Uterus (tissue), 4 donors: ENCODE results near the gene FHL1. TPM values are rescaled to one million over a fixed set of nuclear protein-coding genes. Genes with fewer than 3 reads are reported as not detected.

Experiments
- DNase-seq, 2 donors: peaks; one replicate each; pipeline ENCODE4 v3.0.0-alpha.2; 2019 to 2020
- H3K27ac ChIP-seq, 2 donors: fragments of 200-600 bp; sonication (generic); 1 replicate in 1 of 2; 2 replicates in 1 of 2; pipeline ENCODE4 v1.5.1; 2016 to 2018
- H3K27me3 ChIP-seq, 2 donors: fragments of 200-600 bp; sonication (generic); one replicate each; pipeline ENCODE4 v1.5.1; 2018 to 2019; ENCODE audit warnings: control low read depth in 1 of 2
- H3K36me3 ChIP-seq, 2 donors: fragments of 200-600 bp; sonication (generic); one replicate each; pipeline ENCODE4 v1.5.1; 2019; ENCODE audit warnings: control low read depth in 1 of 2
- H3K4me1 ChIP-seq, 2 donors: fragments of 200-600 bp; sonication (generic); one replicate each; pipeline ENCODE4 v1.5.1; 2018 to 2019; ENCODE audit warnings: control low read depth in 1 of 2
- H3K4me3 ChIP-seq, 2 donors: fragments of 200-600 bp; sonication (generic); 1 replicate in 1 of 2; 2 replicates in 1 of 2; pipeline ENCODE4 v1.5.1; 2018 to 2019; ENCODE audit warnings: mild to moderate bottlenecking in 1 of 2
- H3K9me3 ChIP-seq, 2 donors: fragments of 200-600 bp; sonication (generic); one replicate each; pipeline ENCODE4 v1.5.1; 2019; ENCODE audit warnings: control low read depth in 1 of 2
- POLR2A ChIP-seq, 2 donors: fragments of 450-650 bp; IDR thresholded peaks; one replicate each; pipeline ENCODE4 v1.6.1; 2016; ENCODE audit warnings: antibody characterized with exemption in 2 of 2, mild to moderate bottlenecking in 1 of 2, moderate library complexity in 1 of 2
- intact Hi-C: fragments of 100-400 bp; cut with DNase I; formaldehyde crosslinking; loops from one replicate; pipeline ENCODE4 v1.15.1; 2023; ENCODE audit warnings: low total_unique reads
- total RNA-seq, 4 donors: library from RNA; depleted of rRNA in 3 of 4; stranded (reverse); fragments of >200 nt in 3 of 4; gene quantifications; one replicate each; pipeline versions ENCODE4 v1.1.0 to v1.2.4, GENCODE V29; 2014 to 2023
- TF ChIP-seq, protein P1 (sequence below), 4 experiments: fragments of 200-600 bp in 2 of 4; fragments of 450-650 bp in 2 of 4; sonication (generic) in 2 of 4; IDR thresholded peaks; one replicate each; pipeline ENCODE4 v1.5.1; 2016 to 2019; ENCODE audit warnings: antibody characterized with exemption in 4 of 4, mild to moderate bottlenecking in 2 of 4, moderate library complexity in 1 of 4
- donor health status: DM: yes; HTN: yes; CAD: no.

Gene FHL1
- total RNA-seq, 4 donors from 2014 or later = 279 to 745 (median 469) TPM

DNA sequence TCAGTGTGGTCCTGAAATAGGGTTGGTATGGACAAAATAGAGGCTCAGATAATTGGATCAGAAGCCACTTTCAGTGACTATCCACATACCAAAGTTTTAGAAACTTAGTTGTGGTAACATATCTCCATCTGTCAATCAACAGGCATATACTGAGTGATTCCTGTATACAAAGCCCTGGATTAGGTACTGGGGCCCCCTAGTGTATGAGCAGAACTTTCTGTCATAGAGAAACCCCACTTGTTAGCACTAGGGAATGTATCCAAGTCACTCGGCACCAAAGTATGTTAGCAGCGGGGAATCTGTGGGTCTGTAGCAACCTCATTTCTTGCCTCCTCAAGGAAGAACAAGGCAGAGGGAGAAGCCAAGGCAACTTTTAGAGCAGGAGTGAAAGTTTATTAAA, 53.1 kb downstream of the FHL1 start:
- H3K27me3 ChIP-seq = no peaks in the 10 kb centered on the region
- peak overlapping the region; percentile 81 to 87 for H3K27ac ChIP-seq
- no peaks in the 10 kb centered on the region for H3K9me3 ChIP-seq
- TF ChIP-seq, protein P1, sequence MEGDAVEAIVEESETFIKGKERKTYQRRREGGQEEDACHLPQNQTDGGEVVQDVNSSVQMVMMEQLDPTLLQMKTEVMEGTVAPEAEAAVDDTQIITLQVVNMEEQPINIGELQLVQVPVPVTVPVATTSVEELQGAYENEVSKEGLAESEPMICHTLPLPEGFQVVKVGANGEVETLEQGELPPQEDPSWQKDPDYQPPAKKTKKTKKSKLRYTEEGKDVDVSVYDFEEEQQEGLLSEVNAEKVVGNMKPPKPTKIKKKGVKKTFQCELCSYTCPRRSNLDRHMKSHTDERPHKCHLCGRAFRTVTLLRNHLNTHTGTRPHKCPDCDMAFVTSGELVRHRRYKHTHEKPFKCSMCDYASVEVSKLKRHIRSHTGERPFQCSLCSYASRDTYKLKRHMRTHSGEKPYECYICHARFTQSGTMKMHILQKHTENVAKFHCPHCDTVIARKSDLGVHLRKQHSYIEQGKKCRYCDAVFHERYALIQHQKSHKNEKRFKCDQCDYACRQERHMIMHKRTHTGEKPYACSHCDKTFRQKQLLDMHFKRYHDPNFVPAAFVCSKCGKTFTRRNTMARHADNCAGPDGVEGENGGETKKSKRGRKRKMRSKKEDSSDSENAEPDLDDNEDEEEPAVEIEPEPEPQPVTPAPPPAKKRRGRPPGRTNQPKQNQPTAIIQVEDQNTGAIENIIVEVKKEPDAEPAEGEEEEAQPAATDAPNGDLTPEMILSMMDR (IDR thresholded peaks at IDR 0.05) = peak in 3 of 4 experiments; percentile 20 to 31 (median 23)
- no peak for TF ChIP-seq POLR2A (IDR thresholded peaks at IDR 0.05)
- peaks cover 0 to 7% of the 10 kb centered on the region in 2 donors for H3K4me1 ChIP-seq
- DNase-seq = no peak
- intact Hi-C loops = no loop called here
- H3K36me3 ChIP-seq = no peaks in the 10 kb centered on the region
- H3K4me3 ChIP-seq = no peak overlapping the region

DNA sequence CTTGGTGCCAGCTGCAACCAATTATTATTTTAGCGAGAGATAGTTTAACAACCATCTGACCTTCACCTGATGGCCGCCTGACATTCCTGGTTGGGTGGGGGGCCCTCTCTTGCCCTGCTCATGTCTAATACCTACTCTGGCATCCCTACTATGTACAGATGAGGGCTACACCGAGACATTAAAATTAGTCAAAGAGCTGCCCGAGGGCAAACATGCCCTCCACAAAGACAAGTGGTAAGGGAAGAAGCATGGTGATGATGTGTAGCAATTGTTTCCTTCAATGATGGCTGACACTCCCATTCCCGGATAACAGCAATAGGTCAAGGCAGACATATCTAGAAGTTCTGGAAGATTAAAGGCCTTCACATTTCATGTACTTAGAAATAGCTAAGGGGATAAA, 54.3 kb downstream of the FHL1 start:
- H3K27me3 ChIP-seq = no peaks in the 10 kb centered on the region
- no peak for TF ChIP-seq POLR2A (IDR thresholded peaks at IDR 0.05)
- TF ChIP-seq, protein P1 (IDR thresholded peaks at IDR 0.05) = no peak
- no peak overlapping the region for H3K4me3 ChIP-seq
- intact Hi-C loops = no loop called here
- H3K27ac ChIP-seq = peak overlapping the region; percentile 81 to 87
- DNase-seq = no peak
- no peaks in the 10 kb centered on the region for H3K36me3 ChIP-seq
- H3K9me3 ChIP-seq = no peaks in the 10 kb centered on the region
- H3K4me1 ChIP-seq = no peaks in the 10 kb centered on the region

DNA sequence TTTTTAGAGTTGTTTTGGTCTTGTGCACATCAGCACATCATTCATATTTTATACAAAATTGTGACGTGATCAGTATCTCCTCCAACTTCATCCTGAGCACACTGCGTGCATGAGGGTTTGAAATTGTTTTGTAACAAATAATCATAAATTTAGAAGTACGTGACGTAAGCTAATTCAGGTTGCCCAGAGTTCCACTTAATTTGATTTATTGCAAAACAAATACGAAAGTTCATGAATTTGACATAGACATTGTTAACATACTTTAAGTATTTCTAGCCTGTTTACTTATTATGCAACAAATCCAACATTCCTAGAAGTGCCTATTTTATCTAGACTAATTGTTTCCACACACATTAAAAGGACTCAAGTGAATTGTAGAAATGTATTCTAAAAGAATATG, 55.6 kb downstream of the FHL1 start:
- Histone ChIP-seq H3K27ac (peak overlapping the region; percentile 81 to 87), H3K36me3 (no peaks in the 10 kb centered on the region), H3K4me3 (no peak overlapping the region), H3K9me3 (no peaks in the 10 kb centered on the region), H3K4me1 (no peaks in the 10 kb centered on the region), H3K27me3 (no peaks in the 10 kb centered on the region)
- intact Hi-C loops = no loop called here
- TF ChIP-seq, protein P1 (IDR thresholded peaks at IDR 0.05) = no peak
- DNase-seq = no peak

DNA sequence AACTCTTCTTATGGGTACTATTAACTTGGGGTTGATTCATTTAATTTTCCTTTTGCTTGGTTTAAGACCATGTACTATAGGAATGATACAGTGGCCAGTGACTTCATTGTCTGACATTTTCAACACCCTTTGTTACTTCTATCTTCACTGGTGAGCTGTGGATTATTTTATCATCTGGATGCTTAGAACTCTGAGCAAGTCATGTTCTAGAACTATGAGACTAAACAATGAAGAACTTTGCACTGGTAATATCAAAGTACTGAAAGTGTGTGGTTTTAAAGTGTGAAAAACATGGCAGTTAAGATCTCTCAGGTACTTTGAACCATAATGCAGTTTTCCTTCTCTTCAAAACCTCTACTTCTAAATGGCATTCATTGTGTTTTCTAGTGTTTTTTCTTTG, 56.1 kb downstream of the FHL1 start:
- Histone ChIP-seq H3K27ac (peak overlapping the region; percentile 81 to 87), H3K9me3 (no peaks in the 10 kb centered on the region), H3K4me3 (no peak overlapping the region), H3K36me3 (no peaks in the 10 kb centered on the region), H3K4me1 (peaks cover 0 to 2% of the 10 kb centered on the region in 2 donors), H3K27me3 (no peaks in the 10 kb centered on the region)
- intact Hi-C loops = no loop called here
- TF ChIP-seq, protein P1 (IDR thresholded peaks at IDR 0.05) = no peak
- DNase-seq = no peak

GRCh38 chrX:136203951-136204350, 56.6 kb downstream of the FHL1 start:
- Histone ChIP-seq H3K27me3 (no peaks in the 10 kb centered on the region), H3K27ac (peak overlapping the region; percentile 81 to 87), H3K4me3 (no peak overlapping the region), H3K9me3 (no peaks in the 10 kb centered on the region), H3K4me1 (peaks cover 0 to 3% of the 10 kb centered on the region in 2 donors), H3K36me3 (no peaks in the 10 kb centered on the region)
- intact Hi-C loops = no loop called here
- TF ChIP-seq, protein P1 (IDR thresholded peaks at IDR 0.05) = no peak
- TF ChIP-seq POLR2A (IDR thresholded peaks at IDR 0.05) = no peak
- DNase-seq = no peak
